Measurements from ENCODE around the gene LMBR1.
"Not testable (repeated sequence)": the region's sequence is repeated elsewhere in the genome, so short reads cannot be mapped to it uniquely, and the experiment has no call there.

LMBR1 gene

GRCh38 chr7:156903232-156903909, 10.4 kb upstream of the LMBR1 start:
- peak in 1 of 2 donors; percentile 17 for DNase-seq (ENCODE audit: low read depth in 2 of 2)

GRCh38 chr7:156900093-156900492, 7.1 kb upstream of the LMBR1 start:
- not testable (repeated sequence) for DNase-seq (ENCODE audit: low read depth in 2 of 2)

- no peak for DNase-seq (ENCODE audit: low read depth in 2 of 2)
These were observed 6.0 kb upstream of the LMBR1 start for GRCh38 chr7:156898938-156899337.

- DNase-seq (ENCODE audit: low read depth in 2 of 2): no peak
These were observed 4.7 kb upstream of the LMBR1 start for GRCh38 chr7:156897673-156898072.

GRCh38 chr7:156896388-156897022, 3.5 kb upstream of the LMBR1 start:
- no peak for DNase-seq (ENCODE audit: low read depth in 2 of 2)

GRCh38 chr7:156895024-156895780, 2.2 kb upstream of the LMBR1 start:
- no peak for DNase-seq (ENCODE audit: low read depth in 2 of 2)

GRCh38 chr7:156892081-156892800, 742 bp downstream of the LMBR1 start:
- DNase-seq (ENCODE audit: low read depth in 2 of 2): peak; percentile 21 to 44

- DNase-seq (ENCODE audit: low read depth in 2 of 2): no peak
These were observed 3.2 kb downstream of the LMBR1 start for GRCh38 chr7:156889746-156890145.

- DNase-seq (ENCODE audit: low read depth in 2 of 2): no peak
These were observed 3.9 kb downstream of the LMBR1 start for GRCh38 chr7:156889089-156889488.

GRCh38 chr7:156886020-156886795, 6.8 kb downstream of the LMBR1 start:
- no peak for DNase-seq (ENCODE audit: low read depth in 2 of 2)

- no peak for DNase-seq (ENCODE audit: low read depth in 2 of 2)
These were observed 11.3 kb downstream of the LMBR1 start for GRCh38 chr7:156881679-156882078.

- no peak for DNase-seq (ENCODE audit: low read depth in 2 of 2)
These were observed 17.2 kb downstream of the LMBR1 start for GRCh38 chr7:156875766-156876165.

- not testable (repeated sequence) for DNase-seq (ENCODE audit: low read depth in 2 of 2)
These were observed 24.6 kb downstream of the LMBR1 start for GRCh38 chr7:156868363-156868762.

GRCh38 chr7:156865493-156865892, 27.5 kb downstream of the LMBR1 start:
- DNase-seq (ENCODE audit: low read depth in 2 of 2): no peak

GRCh38 chr7:156862022-156862421, 31.0 kb downstream of the LMBR1 start:
- not testable (repeated sequence) for DNase-seq (ENCODE audit: low read depth in 2 of 2)

GRCh38 chr7:156861212-156861611, 31.8 kb downstream of the LMBR1 start:
- DNase-seq (ENCODE audit: low read depth in 2 of 2): no peak

GRCh38 chr7:156860099-156860498, 32.9 kb downstream of the LMBR1 start:
- not testable (repeated sequence) for DNase-seq (ENCODE audit: low read depth in 2 of 2)

GRCh38 chr7:156858523-156858922, 34.5 kb downstream of the LMBR1 start:
- no peak for DNase-seq (ENCODE audit: low read depth in 2 of 2)

- DNase-seq (ENCODE audit: low read depth in 2 of 2): no peak
These were observed 35.2 kb downstream of the LMBR1 start for GRCh38 chr7:156857757-156858156.

- DNase-seq (ENCODE audit: low read depth in 2 of 2): no peak
These were observed 38.3 kb downstream of the LMBR1 start for GRCh38 chr7:156854654-156855053.

GRCh38 chr7:156848979-156849378, 44.0 kb downstream of the LMBR1 start:
- no peak for DNase-seq (ENCODE audit: low read depth in 2 of 2)

All from activated CD8-positive, alpha-beta memory T cell treated with anti-CD3 and anti-CD28 coated beads for 4 hours (primary cell).